WI38 (cell line): Measurements from ENCODE around the gene GALNT17.

ENCODE experiments used
- H3K4me3 ChIP-seq: 2 replicates; pipeline ENCODE4 v1.5.1; 2011; ENCODE audit warnings: low read depth, mild to moderate bottlenecking, control low read depth, low read length
- CTCF ChIP-seq: IDR thresholded peaks from 2 replicates; pipeline ENCODE4 v1.5.1; 2012; ENCODE audit warnings: low read depth, mild to moderate bottlenecking, control low read depth, low read length

The GALNT17 gene

GRCh38 chr7:71424166-71425035, 292.5 kb downstream of the GALNT17 start:
- no peak for TF ChIP-seq CTCF
- no peak overlapping the region for H3K4me3 ChIP-seq

- no peak for TF ChIP-seq CTCF
- H3K4me3 ChIP-seq = no peak overlapping the region
Observed at GRCh38 chr7:71429083-71429482, 297.1 kb downstream of the GALNT17 start.

- TF ChIP-seq CTCF = no peak
Observed at GRCh38 chr7:71430246-71430645, 298.3 kb downstream of the GALNT17 start.

DNA sequence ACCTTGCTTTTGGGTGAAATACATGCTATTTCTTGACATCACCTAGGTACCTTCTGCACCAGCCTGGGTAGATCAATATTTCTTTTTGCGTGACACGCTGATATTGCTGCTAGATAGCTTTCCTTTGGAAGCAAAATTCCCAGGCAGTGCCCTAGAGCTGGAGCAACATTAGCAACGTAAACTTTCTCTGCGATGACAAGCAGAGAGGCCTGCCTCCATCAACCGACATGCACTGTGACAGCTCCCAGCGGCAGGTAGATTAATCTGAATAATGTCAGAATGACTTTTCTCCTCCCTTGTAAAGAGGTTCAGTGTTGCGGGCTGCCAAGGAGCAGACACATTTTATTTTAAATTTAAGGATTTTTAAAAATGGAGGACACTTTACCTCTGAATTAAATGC, 307.4 kb downstream of the GALNT17 start:
- TF ChIP-seq CTCF = no peak
- no peak overlapping the region for H3K4me3 ChIP-seq

More at GRCh38 chr7:71430246-71430645, 298.3 kb downstream of the GALNT17 start:
- no peak overlapping the region for H3K4me3 ChIP-seq

DNA sequence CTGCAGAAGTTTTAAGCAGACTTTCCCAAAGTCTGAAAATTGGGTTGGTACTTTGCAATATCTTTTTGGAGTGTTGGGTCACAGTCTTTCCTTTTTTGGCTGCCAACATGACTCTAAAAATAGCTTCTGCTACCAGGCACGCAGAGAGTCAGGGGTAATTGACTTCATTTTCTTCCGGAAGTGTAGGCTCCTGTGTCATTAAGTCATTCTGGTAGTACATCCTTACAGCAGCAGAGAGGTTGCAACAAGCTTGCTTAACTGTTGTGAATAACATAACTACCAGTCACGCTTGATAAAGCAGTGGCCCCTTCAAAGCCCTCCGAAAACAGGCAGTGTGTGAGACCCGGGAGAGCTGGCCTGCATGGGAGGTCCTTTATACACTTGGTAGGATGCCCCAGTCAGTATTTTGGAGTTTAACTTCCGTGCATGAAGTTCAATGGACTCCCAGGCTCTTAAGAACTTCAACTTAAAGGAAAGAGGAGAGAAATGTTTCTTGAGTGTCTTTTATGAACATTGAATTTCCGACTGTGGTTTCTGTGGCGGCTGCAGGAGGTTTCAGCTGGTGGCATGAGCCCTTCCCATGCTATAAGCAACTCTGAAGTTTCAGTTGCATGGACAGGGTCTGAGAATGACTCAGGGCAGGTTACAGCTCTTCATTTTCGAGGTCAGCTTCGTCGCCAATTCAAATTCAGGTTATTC, 310.7 kb downstream of the GALNT17 start:
- no peak overlapping the region for H3K4me3 ChIP-seq
- no peak for TF ChIP-seq CTCF

- H3K4me3 ChIP-seq = no peak overlapping the region
- no peak for TF ChIP-seq CTCF
Observed at GRCh38 chr7:71443191-71443530, 311.2 kb downstream of the GALNT17 start.

GRCh38 chr7:71444130-71444529, 312.2 kb downstream of the GALNT17 start:
- no peak overlapping the region for H3K4me3 ChIP-seq
- TF ChIP-seq CTCF = no peak
